Fibroblast of skin of back (primary cell): ENCODE measurements around the gene THOC1.

Experiments
- DNase-seq: peaks from one replicate; pipeline ENCODE4 v3.0.0-alpha.2; 2013

The THOC1 gene

DNA sequence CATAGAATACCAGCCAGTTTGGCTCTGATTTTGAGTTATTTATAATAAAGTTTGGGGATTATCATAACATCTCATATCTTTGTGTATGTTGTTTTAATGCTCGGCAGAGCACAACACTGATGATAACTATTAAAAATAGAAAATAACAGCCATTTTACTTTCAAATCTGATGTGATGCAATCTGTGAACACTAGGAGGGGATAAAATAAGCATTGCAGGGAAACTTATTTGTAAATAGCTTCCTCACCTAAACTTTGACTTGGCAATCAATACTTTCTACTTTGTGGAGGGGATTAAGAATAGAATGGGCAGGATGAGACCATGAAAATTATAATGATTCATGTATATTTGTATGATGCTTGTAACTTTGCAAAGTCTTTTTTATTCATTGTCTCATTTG lies 55.1 kb downstream of the THOC1 start:
- no peak for DNase-seq

DNA sequence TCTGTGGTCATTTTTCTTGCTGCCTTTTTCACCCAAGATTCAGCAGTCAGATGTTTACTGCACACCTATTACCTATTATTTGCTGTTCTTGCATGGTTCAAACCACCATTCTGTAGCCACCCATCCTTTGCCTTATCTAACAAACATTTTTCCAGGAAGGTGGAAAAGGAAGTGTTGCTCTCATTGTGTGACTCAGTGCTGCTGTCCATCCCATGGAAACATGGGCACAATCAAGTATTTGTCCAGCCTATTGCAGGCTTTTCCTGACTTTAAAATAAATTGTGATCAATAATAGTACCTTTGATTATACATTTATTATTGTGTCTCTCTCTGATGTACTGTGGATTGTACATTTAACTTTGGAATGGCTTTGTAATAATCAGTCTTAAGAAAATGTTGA lies 56.3 kb downstream of the THOC1 start:
- no peak for DNase-seq

DNA sequence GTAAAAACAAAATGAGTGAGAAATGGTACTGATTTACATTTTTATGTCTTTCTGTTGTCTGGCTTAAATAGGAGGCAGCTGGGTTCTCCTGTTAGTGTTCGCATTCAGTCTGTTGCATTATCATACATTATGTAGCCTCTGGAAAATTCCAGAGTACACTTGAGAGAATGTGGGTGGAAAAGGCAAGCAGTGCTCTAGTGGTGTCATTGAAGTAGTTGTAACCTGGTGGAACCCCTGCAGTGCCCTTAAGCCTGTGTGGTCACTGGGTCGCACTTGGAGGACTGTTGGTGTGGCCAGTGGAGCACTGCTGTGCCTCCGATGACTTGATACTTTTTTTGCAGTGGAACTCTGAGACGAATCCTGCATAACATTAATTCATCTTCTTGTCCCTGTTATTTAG lies 57.1 kb downstream of the THOC1 start:
- no peak for DNase-seq

DNA sequence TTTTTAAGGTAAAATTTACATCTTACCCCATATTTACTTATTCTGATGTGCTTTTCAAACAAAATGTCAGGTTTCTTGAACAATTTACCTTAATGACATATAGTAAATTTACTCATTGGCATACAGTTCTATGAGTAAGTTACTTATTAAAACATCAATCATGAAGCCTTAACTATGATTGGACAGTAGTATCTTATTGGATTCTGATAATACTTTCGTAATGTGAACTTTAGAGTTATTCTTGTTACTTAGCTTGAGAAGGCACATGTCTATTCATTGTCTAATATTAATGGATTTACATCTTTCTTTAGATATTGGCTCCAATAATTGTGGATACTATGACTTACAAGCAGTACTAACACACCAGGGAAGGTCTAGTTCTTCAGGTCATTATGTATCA lies 57.8 kb downstream of the THOC1 start:
- DNase-seq, result no peak

DNA sequence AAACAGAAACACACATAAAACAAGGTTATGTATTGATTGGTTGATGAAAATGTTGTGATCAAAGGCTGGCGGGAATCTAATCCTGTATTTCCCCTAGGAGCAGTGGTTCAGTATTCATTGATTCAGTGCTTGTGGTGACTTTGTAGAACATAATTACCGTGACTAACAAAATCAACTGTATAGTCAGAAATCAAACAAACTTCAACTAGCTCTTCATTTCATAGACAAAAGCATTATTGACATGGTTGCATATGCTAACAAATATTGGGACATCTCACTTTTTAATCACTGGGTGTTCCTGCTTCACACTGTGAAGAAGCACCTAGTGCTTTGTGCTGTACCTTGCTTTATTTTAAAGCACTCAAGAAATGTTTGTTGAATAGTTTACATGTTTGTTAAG lies 68.1 kb downstream of the THOC1 start:
- DNase-seq, result no peak

DNA sequence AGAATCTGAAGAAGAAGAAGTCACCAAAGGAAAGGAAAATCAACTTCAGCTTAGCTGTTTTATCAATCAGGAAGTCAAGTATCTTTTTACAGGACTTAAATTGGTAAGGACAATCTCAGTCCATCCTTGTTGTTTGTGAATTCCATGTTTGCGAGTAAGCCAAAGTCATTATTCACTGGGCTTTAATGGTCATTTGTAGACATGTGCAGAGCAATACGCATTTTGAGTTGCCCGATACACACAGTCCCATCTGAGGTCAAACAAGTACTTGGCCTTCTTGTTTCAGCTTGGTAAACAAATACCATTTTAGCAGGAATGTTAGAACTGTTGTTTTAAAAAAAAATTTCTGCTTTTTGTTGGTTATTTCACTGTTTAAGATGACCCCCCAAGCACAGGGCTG lies 68.6 kb downstream of the THOC1 start:
- no peak for DNase-seq

DNA sequence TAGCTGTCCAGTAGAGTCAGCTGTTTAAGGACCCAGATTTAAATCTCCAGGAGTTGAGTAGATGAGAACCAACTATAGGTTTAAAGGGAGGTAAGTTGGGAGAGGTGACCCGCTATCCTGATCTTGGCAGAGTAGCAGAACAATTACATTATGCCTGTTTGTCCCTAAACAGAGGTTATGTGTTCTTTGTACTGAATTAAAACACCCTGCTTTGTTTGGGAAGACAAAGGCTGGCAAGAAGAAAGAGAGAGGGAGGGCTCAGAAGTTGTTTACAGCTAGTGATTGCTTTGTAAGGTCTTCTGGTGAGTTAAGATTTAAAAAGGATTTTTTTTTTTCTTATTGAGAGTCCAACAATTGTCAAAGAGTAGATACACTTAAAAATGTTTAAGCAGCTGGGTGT lies 72.2 kb downstream of the THOC1 start:
- no peak for DNase-seq

DNA sequence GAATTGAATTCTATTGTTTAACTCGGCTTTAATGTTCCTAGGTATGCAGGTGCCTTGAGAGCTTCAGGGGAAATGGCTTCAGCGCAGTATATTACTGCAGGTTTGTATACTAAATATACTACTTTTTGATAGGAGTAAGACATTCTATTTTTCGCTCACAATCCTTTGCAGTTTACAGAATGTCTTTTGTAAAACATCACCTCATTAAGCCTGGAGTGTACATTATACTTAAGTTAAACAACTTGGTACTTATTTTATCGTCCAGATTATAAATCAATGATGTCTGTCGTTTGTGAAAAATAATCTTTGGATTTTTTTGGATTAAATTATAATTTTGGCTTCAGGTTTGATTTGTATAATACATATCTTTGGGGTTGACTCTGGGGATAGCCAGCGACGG lies 75.0 kb downstream of the THOC1 start:
- DNase-seq, result no peak

DNA sequence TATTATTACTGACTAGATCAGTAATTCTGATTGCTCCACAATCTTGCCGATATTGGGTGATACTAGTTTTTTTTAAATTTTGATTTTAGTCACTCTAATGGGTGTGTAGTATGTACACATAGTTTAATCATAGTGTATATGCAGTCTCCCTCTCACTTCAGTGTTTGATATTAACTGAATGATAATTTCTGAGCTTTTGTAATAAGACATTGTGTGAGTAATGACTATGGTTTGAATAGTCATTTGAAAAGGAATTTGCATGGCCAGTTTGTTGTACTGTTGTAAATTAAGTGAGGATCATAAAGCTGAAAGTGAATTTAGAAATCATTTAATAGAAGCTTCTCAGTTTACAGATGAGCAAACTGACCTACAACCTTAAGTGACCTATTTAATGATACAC lies 76.1 kb downstream of the THOC1 start:
- no peak for DNase-seq

DNA sequence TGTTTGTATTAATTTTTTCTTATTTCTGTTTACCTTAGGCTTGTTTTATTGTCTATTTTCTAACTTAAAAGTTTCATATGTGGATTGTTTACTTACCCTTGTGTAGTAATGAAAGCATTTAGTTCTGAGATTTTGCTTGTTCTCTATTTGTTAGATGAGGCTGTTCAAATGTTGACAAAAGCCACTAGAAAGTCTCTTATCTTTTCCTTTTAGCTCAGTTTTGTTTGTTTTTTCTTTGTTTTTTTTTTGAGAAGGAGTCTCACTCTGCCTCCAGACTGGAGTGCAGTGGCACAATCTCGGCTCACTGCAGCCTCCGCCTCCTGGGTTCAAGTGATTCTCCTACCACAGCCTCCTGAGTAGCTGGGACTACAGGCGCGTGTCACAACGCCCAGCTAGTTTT lies 78.6 kb downstream of the THOC1 start:
- DNase-seq, result no peak

DNA sequence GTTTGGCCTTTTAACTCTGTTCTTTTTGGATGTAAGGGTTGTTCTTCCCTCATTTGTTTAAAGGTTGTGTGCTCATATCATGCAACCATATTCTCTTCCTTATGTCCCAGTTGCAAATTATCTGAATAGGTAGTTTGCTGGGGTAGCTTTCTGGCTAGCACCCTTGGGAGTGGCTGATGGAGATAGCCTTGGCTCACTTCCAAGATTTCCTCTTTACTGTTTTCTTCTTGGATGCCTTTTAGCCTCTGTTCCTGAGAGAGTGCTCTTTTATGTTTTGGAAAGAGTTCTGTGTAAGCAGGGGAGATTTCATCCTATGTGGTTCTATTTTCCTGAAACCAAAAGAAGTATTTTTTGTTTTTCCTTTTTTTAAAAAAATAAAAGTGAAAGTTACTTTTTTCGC lies 84.1 kb downstream of the THOC1 start:
- DNase-seq, result peak; percentile 13

DNA sequence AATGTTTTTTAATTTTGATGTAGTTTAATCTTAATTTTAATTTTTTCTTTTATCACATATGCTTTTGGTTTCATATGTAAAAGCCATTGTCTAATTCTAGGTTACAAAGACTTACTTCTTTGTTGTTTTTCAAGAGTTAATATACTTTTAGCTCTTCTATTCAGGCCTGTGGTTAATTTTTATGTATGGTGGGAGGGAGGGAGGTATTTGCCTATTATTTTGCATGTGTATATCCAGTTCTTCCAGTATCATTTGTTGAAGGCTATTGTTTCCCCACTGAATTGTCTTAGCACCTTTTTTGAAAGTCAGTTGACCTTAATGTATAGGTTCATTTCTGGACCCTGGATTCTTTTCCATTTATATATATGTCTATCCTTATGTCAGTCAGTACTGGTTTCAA lies 86.1 kb downstream of the THOC1 start:
- DNase-seq, result no peak

DNA sequence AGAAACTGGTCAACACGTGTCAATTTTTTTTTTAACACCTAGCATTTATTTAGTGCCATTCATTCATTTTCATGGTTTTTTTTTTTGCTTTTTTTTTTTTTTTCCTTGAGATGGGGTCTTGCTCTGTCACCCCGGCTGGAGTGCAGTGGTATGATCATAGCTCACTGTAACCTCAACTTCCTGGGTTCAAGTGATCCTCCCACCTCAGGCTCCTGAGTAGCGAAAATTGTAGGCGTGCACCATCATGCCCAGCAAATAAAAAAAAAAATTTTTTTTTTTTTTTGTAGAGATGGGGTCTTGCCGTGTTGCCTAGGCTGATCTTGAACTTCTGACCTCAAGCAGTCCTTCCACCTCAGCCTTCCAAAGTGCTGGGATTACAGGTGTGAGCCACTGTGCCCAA lies 88.3 kb downstream of the THOC1 start:
- no peak for DNase-seq

DNA sequence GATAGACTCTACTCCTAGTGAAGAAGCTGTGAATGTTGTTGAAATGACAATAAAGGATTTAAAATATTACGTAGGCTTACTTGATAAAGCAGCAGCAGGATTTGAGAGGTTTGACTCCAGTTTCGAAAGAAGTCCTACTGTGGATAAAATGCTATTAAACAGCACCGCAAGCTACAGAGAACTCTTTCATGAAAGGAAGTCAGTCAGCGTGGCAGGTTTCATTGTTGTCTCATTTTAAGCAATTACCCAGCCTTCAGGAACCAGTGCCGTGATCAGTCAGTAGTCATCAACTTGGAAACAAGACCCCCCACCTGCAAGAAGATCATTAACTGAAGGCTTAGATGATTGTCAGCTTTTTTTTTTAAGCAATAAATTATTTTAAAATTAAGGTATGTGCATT lies 95.5 kb downstream of the THOC1 start:
- no peak for DNase-seq
